SK-N-SH (cell line): ENCODE measurements around the gene PCOLCE2.

Experiments
- CTCF ChIP-seq: fragments of 200-600 bp; sonication (generic); IDR thresholded peaks from 2 replicates; pipeline ENCODE4 v1.6.1; 2017; ENCODE audit warnings: antibody characterized with exemption, mild to moderate bottlenecking, moderate library complexity
- MXI1 ChIP-seq: IDR thresholded peaks from 2 replicates; pipeline ENCODE4 v1.6.1; 2012; ENCODE audit warnings: mild to moderate bottlenecking, low read depth, low read length, improper control_type of control experiment
- NRF1 ChIP-seq: IDR thresholded peaks from 2 replicates; pipeline ENCODE4 v1.6.1; 2012; ENCODE audit warnings: low read depth, mild to moderate bottlenecking, low read length
- POLR2AphosphoS5 ChIP-seq: IDR thresholded peaks from 2 replicates; pipeline ENCODE4 v1.6.1; 2012; ENCODE audit warnings: low read depth, low read length

GRCh38 chr3:142884531-142884930 is 4.4 kb downstream of the PCOLCE2 start:
- TF ChIP-seq POLR2AphosphoS5 (no peak), NRF1 (no peak), MXI1 (no peak), CTCF (no peak)
